GM19328 (cell line): ENCODE data around the gene POPDC3.

Experiments used
- ATAC-seq: cut with Tn5 transposase; IDR thresholded peaks from one replicate; pipeline ENCODE4 v1.9.1; 2021; ENCODE audit warnings: mild to moderate bottlenecking, moderate library complexity; ENCODE audit not compliant: unreplicated experiment

POPDC3 gene

GRCh38 chr6:105161421-105161820 is 18.4 kb downstream of the POPDC3 start:
- ATAC-seq = no peak

GRCh38 chr6:105153676-105154075 is 26.1 kb downstream of the POPDC3 start:
- ATAC-seq = no peak

DNA sequence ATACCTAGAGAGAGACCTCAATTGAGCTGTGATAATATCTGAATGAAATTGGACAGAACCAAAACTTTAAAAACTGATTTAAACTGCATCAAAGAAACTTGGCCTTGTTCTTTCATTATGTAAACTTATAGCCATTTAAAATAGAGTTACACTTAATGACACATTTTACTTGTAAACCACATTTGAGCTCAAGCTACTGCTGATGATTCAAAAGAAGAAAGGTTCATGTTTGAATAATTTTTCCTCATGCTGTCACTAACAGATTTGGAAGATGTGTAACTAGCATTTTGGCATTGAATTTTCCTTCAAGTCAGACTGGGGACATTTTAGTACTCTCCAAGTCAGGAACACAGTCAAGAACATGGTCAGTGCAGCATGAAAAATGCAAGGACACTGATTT is 26.9 kb downstream of the POPDC3 start:
- ATAC-seq = no peak

DNA sequence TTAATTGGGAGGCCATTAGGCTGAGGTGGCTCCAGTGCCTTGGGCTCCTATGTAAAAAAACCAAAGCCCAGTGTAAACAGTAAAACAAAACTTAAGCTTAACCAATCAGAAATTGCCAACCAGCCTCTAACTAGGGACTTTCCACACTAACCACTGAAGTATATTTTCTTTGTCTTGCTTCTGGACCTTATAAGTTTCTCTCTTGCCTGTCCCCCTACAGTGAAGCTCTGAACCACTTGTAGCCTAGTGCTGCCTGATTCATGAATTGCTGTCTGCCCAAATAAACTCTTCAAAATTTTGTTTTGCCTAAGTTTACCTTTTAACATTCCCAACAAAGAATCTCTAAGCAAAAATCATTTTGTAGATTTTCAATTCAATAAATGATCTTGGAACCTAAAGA is 28.2 kb downstream of the POPDC3 start:
- ATAC-seq = no peak

- ATAC-seq = no peak
Measured at GRCh38 chr6:105138141-105138540, 41.7 kb downstream of the POPDC3 start.

GRCh38 chr6:105137388-105137787 is 42.4 kb downstream of the POPDC3 start:
- ATAC-seq = no peak

DNA sequence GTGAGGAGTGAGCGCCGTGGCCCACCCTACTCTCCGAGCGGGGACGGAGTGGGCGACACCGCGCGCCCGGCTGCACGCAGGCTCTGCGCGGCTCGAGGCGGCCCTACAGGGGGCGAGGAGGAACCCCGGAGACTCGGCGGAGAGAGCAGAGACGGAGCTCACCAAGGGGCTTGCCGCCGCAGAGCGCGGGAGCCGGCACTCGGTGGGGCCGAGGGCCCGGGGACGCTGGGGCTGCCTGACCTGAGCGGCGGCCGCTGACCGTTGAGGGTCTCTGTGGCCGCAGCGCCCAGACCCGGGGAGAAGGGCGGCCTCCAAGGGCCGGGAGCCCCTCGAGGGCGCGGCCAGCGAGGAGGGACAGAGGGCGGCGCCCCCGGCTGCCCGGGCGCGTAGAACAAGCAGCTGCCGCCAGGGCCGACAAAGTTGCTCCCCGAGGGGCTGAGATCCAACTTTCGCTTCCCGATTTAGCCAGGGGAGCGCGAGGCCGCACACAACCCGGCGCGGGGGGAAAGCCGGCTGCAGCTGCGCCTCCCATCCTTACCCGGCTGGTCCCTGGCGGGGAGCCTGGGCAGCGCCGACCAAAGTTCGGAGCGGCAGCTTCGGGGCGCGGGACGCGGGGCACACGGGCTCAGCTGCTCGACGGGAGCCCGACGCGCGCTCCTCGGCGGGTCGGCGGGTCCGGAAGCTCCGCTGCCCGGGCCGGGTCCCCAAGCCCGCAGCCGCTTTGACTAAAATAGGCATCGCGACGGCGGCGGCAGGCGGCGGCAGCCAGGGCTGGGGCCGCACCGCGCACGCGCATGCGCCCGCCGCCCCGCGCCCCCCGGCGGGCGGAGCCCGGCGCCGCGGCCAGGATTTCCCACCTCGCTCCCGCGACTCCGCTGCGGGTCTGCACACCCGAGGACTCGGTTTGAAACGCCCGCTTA is 43.1 kb downstream of the POPDC3 start:
- ATAC-seq = peak; percentile 47

DNA sequence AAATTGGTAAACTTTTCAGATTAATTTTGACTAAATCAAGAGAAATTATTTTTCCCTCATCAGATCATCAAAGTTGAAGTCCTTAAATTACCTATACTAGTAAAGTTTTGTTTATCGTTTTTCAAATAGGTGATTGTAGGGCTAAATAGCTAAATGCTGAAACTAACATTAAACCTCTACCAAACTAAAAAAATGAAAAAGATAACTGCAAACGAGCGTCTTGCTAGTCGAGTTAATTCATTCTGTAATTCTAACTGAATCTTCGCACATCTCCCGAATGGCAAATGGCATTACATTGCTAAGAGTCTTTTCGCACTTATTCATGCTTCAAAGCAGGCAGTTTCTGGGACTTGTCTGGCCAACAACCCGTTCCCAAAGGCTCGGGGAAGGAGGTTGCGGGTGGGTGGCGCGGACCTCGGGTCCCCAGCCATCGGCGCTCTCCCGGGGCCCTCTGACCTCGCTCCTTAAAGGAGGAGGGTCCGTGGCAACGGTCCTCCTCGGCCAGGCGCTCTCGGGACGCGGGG is 43.8 kb downstream of the POPDC3 start:
- no peak for ATAC-seq

GRCh38 chr6:105135056-105135455 is 44.8 kb downstream of the POPDC3 start:
- no peak for ATAC-seq

DNA sequence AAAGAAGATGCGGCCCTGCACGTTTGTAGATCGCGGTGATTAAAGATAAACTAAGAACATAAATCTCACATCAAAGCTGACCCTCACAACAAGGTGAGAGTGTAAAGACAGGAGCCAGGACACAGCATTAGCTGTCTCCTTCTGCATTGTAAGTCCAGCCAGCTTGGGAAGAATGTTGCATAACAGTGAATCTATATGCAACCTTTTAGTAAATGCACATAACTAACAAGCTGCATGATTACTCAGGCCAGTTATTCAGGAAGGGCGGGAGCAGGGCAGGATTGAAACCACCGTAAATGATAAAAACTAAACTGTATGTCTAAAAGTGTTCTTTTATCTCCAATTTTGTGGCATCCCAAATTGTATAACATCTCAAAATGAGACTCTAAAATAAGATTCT is 57.1 kb downstream of the POPDC3 start:
- no peak for ATAC-seq

DNA sequence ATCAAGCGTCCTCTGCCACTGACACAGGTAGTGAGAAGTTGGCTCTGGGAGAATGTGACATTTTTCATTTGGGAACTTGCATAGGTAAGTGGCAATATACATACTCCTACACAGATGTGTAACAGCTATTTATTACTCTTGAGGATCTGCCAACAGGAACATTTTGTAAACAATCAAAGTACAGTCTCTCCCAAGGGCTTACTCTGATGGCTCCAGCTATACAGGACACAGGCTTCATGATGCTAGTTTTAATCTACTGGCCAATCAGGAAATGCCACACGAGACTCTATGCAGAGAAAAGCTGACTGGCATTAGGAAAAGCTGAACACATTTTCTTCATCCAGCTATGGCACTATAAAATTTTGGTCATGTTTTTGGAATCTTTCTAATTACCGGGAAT is 57.8 kb downstream of the POPDC3 start:
- ATAC-seq = no peak

DNA sequence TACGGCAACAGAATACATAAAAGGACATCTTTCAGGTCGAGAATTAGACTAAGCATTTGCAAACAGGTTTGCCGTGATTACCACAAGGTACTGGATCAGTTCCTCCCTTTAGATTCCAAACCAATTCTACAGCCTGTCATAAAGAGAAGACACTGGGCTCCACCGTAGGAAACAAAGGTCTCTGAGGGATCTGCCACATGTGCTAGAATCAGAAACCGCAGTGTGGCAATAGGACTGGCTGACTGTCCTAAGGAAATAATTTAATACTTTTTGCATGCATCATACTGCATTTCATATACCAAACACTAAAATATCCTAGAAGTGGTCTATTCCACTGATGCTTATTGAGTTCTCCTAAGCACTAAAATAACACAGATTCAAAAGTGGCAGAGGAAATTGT is 59.2 kb downstream of the POPDC3 start:
- no peak for ATAC-seq

DNA sequence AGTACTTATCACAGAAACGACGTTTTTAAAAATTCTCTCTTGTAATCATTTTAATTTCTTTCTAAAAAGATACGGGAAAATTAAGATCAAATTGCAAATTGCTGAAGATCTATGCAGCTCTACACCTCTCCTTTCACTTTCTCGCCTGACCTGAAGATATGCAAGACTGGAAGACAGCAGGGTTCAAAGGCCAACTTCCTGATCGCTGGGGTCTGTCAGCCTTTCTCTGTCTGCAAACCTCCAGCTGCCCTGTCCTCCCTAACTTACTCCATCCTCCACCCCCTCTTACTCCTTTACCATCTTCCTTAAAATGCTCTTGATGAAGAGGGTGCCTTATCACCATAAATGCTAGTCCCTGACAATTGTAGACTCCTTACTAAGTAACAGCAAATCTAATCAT is 63.7 kb downstream of the POPDC3 start:
- no peak for ATAC-seq

- ATAC-seq = no peak
Measured at GRCh38 chr6:105113422-105113821, 66.4 kb downstream of the POPDC3 start.

DNA sequence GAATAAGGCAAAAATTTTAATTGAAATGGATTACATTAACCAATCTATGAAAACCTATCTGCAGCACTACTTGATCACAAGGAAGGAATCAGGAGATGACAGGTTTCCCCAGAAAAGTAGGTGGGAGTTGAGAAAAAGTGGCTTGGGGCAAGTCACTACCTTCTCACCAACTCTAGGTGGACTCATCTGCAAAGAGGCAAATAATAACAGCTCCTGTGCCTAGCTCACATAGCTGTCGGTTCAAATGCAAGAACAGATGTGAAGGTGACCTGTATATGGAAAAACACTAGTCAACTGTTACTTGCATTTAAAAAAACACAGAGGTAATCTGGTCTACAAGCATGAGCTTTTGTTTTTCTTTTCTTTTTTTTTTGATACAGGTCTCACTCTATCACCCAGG is 67.2 kb downstream of the POPDC3 start:
- no peak for ATAC-seq

DNA sequence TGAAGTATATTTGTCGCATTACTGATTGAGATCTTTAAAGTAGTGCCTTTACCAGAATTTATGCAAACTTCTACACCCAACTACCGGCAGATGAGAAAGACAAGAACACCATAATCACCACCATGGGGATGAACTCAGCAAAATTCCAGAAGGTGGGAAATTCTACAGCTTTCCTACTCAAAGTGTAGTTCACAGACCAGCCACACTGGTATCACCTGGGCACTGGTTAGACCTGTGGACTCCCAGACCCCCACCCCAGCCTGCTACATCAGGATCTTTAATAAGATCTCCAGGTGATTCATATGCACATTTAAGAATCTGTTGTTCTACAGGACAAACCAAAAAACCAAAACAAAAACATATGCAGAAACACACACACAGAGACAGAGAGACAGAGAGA is 67.9 kb downstream of the POPDC3 start:
- ATAC-seq = no peak

DNA sequence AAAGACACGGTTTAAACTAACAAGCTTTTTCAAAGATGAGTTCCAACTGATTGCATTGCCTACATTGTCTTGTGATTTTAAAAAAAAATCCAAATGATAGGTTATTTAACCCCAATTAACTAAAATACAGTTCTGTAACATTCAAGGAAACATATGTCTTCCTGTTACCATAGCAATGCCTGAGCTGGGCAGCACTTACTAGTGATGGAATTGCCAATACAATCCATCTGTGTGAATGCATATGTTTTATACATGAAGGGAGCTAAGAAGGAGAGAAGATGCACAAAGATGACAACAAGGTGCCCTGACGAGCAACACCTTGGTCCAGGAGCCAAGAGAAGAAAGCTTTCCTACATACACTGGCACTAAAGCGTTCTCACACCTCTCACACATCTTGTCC is 68.7 kb downstream of the POPDC3 start:
- ATAC-seq = no peak

GRCh38 chr6:105109955-105110895 is 69.6 kb downstream of the POPDC3 start:
- no peak for ATAC-seq

- ATAC-seq = no peak
Measured at GRCh38 chr6:105108631-105109262, 71.1 kb downstream of the POPDC3 start.
